HG02981 (cell line): Measurements from ENCODE around the gene IFITM2.
"Not testable (repeated sequence)": the region's sequence is repeated elsewhere in the genome, so short reads cannot be mapped to it uniquely, and the experiment has no call there.

Experiments used
- ATAC-seq: cut with Tn5 transposase; IDR thresholded peaks from one replicate; pipeline ENCODE4 v1.9.1; 2021; ENCODE audit warnings: mild to moderate bottlenecking, moderate library complexity; ENCODE audit not compliant: unreplicated experiment

The IFITM2 gene

DNA sequence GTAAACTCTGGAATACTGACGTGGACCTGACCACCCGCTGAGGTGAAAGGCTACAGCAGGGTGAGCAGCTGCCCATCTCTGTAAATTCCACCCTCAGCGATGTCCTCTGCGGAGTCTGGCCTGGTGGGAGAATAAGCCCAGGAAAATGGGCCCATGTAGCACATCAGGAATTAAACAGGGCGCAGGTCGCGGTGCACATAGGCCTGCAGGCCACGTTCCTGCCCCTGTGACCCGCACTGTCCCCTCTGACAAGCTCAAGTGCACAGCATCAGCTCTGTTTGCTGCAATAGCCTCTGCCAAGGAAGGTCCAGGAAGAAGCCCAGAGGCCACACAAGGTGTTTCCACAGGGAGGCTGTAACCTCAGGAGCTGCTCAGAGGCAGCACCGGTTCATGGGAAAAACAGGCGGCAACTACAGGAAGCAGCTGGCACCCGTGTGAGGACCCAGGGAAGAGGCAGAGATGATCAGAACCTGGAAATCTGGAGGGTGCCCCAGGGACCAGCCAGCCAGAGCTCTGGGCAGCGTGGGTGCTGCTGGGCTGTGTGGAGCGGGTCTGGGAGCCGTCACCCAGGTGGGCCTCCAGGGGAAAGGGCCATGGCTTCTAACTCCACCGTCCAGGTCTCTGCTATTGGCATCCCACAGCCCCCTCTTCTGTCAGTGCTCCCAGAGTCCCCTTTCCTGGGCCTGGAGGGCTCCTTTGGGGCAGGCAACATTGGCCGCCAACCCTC, 808 bp upstream of the IFITM2 start:
- ATAC-seq, result no peak

DNA sequence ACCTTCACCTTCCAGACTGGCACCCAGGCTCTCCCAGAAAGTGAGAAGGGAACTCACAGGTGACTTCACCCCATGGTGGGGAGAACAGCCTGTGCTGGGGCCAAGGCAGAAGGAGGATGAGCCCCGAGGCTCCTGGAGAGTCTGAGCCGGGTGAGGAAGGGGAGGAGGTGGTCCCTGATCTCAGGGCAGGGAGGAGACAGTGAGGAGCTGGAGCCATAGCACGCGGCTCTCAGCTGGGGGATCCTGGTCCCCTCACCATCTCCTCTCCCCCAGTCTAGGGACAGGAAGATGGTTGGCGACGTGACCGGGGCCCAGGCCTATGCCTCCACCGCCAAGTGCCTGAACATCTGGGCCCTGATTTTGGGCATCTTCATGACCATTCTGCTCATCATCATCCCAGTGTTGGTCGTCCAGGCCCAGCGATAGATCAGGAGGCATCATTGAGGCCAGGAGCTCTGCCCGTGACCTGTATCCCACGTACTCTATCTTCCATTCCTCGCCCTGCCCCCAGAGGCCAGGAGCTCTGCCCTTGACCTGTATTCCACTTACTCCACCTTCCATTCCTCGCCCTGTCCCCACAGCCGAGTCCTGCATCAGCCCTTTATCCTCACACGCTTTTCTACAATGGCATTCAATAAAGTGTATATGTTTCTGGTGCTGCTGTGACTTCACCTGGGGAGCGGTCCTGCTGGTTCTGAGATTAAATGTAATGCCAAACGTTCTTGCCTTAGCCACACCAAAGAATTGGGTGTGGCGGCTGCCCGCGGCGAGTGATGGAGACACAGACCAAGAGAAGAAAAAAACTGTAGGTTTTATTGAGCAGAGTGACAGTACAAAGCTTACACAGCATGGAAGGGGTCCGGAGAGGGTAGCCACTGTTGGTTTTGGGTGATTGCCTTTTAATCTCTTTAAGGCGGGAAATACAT, 1.4 kb downstream of the IFITM2 start:
- ATAC-seq, result not testable (repeated sequence)

DNA sequence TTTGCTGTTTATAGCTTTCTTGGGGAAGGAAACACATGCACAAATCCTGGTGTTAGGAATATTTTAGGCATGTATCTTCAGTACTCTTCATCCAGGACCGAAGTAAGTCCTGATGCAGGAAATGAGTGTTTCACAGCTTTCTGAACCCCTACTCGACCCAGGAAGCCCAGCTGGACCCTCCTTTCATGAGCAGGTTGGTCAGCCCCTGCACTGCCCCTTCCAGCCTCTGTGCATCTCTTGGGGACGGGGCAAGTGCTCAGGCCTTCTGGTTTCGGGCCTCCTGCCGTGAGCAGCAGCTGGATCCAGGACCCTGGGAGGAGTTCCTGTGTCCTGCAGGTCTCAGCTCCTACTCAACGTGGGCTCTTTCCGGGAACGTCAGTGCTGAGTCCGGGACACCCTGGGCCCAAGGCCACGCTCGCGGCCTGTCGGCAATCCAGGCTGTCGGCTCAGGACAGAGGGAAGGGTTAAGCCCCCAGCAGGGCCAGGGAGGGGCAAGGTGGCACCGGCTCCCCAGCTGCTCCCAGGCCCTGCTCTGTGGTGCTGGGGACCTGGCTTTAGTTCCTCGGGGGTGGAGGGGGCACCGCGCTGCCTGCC, 2.5 kb downstream of the IFITM2 start:
- not testable (repeated sequence) for ATAC-seq

DNA sequence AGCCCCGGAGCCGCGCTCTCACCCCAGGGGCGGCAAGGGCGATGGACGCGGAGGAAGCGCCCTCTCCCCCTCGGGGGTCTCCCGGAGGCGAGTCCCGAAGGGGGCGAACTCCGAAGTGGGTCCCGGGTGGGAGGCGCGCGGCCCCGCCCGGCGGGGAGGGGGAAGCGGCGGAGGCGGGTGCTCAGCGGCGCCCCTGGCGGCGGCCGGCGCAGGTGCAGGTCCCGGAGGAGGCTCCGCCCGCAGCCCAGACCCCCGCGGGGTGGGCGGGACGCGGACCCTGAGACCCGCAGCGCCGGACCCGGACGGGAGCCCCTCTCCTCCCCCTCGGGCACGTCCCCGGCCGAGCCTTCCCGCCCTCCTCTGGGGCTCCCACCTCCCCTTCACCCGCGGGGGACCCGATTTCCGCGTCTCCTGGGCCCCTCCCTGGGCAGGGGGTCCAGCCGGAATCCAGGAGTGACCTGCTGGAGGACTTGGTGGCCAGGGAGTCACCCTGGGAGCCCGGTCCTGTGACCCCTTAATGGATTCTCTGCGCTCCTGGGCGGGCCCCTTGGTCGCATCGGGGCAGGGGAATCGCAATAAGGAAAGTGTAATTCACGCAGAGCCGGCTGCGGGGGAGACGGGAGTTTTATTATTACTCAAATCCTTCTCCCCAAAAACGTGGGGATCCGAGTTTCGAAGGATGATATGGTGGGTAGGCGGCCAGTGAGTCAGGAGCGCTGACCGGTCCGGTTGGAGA, 3.6 kb downstream of the IFITM2 start:
- not testable (repeated sequence) for ATAC-seq

DNA sequence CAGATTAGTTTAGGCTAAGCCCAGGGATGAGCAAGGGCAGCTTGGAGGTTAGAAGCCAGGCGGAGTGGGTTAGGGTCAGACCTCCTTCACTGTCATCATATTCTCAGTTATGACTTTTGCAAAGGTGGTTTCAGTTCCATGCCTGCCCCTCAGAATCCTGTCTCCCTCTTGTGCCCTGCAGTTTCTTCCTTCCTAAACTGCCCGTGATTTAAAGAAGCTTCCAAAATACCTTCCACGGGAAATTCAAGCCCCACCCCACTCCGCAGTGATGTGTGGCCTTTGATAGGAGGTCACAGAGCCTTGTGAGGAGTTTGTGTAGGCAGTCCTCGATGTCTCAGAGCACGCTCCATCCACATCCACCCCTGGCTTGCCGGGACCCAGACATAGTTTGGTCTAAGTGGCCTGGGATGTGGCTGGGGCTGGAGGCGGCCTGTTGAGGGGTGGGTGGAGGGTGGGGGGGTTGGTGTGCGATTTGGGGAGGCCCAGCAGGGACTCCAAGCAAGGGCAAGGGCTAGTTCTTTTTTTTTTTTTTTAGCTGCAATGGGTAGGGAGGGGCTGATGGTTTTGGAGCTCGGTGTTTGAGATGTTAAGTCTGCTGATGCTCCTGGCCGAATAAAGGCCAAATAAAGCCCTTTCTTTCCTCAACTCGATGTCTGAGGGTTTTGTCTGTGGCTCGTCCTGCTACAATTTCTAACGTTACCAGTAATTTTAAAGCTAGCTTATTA, 4.6 kb downstream of the IFITM2 start:
- ATAC-seq, result no peak

DNA sequence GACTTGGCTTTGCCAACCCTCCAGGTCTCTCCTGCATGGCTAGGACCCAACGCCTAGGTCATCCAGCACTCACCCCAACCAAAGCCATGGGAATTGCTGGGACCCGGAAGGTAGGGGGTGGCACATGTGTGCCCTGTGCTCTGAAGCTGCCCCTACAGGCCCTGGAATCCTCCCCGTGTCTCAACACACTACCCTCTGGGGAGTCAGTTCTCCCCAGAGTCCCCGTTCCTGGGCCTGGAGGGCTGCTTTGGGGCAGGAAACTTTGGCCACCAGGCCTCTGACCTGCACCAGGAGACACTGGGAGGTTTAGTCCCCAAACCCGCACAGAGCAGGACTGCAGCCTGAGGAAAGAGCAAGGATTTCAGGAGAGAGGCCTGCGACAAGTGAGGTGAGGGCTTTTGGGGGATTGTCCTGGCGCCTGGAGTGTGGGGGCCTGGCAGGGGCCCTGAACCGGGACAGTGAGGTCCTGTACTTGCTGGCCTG, 5.7 kb downstream of the IFITM2 start:
- ATAC-seq, result no peak

DNA sequence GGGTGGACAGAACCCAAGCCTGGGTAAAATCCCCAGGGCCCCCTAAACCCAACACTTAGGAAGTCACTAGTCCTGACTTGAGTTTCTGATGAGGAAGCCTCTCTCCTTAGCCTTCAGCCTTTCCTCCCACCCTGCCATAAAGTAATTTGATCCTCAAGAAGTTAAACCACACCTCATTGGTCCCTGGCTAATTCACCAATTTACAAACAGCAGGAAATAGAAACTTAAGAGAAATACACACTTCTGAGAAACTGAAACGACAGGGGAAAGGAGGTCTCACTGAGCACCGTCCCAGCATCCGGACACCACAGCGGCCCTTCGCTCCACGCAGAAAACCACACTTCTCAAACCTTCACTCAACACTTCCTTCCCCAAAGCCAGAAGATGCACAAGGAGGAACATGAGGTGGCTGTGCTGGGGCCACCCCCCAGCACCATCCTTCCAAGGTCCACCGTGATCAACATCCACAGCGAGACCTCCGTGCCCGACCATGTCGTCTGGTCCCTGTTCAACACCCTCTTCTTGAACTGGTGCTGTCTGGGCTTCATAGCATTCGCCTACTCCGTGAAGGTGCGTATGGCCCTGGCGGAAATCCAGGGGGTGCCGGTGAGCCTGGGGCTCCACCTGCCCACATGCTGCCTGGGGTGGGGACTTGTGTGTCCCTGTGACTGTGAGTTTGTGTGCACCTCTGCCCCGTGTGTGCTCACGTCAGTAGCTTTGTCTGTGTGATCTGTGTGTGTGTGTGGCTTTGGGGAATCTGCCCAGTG, 6.4 kb downstream of the IFITM2 start, which contains the start of gene IFITM1:
TSS of gene IFITM1 (plus strand) at position 254 of the 767 bp plus-strand sequence. CDS start at position 385, 131 bp downstream.
- ATAC-seq, result peak; percentile 31

DNA sequence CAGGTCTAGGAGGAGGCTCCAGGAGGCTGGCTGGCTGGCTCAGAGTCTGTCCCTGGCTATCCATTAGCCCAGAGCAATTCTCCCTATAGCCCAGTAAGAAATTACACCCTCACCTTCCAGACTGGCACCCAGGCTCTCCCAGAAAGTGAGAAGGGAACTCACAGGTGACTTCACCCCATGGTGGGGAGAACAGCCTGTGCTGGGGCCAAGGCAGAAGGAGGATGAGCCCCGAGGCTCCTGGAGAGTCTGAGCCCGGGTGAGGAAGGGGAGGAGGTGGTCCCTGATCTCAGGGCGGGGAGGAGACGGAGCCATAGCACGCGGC, 6.9 kb downstream of the IFITM2 start:
- ATAC-seq, result not testable (repeated sequence)

DNA sequence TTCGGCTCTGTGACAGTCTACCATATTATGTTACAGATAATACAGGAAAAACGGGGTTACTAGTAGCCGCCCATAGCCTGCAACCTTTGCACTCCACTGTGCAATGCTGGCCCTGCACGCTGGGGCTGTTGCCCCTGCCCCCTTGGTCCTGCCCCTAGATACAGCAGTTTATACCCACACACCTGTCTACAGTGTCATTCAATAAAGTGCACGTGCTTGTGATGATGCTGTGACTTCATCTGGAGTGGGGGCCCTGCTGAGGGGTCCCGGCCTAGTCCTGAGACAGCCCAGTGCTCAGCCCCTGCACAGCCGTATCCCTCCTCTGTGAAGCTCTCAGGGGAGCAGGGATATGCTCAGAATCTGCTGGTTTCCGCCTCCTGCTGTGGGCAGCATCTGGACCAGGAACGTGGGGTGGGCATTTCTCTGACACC, 7.5 kb downstream of the IFITM2 start:
- no peak for ATAC-seq

DNA sequence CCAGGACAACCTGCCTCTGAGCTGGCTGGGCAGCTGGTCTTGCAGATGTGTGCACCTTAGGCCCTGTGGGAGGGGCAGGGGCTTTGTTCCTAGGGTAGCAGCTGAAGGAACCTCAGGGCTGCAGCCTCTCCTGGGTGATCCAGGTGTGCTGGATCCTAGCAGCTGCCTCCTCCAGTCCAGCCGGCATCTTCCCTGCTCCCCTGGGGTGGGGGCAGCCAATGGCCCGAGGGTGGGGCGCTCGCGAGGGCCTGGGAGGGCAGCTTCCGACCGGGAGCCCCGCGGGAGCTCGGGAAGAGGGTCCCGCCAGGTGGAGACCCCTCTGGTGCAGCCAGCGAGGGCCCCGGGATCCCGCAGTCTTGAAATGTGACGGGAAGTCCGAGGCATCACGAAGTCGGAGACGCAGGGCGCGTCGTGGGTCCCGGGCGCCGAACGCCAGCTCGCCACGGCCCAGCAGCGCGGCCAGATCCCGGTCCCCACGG, 7.9 kb downstream of the IFITM2 start:
- ATAC-seq, result no peak

DNA sequence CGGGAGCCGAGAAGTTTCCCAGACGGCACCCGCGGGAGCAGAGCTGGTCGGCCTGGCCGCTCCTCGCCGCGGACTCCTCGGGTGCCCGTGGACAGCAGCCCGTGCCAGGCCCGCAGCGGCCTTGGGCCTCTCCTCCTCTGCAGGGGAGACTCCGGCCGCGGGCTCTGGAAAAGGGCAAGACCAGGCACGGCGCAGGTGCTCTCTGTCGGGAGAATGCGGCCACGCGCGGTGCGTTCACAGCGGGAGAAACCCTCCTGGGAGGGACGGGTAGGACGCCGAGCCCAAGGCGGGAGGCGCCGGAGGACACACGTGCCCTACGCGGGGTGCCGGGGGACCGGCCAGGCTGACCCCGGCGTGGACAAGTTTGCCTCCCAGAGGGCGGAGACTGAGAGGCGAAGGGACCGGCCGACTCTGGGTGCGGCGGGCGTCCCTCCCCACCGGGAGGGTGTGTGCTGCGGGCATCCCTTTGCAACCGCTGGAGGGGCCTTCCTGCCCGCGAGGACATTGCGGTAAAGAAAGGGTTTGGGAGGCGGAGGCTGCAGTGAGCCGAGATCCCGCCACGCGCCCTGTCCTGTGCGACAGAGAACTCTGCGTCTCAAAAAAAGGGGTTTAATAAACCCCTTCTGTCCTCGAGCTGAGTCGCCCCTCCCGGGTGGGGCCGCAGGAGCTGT, 8.6 kb downstream of the IFITM2 start:
- no peak for ATAC-seq

DNA sequence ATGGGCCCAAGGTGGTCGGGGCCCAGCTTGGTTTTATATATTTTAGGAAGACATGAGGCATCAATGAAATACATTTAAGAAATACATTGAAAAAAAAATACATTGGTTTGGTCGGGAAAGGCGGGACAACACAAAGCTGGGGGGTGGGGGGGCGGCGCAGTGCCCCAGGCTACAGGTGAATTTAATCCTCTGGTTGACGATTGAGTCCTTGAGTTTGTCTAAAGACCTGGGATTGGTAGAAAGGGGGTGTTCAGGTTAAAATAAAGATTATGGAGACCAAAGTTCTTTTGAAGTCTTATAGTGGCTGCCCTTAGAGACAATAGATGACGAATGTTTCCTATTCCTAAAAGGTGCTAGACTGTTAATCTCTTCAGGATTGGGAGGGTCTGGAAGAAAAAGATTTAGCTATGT, 9.3 kb downstream of the IFITM2 start:
- no peak for ATAC-seq

DNA sequence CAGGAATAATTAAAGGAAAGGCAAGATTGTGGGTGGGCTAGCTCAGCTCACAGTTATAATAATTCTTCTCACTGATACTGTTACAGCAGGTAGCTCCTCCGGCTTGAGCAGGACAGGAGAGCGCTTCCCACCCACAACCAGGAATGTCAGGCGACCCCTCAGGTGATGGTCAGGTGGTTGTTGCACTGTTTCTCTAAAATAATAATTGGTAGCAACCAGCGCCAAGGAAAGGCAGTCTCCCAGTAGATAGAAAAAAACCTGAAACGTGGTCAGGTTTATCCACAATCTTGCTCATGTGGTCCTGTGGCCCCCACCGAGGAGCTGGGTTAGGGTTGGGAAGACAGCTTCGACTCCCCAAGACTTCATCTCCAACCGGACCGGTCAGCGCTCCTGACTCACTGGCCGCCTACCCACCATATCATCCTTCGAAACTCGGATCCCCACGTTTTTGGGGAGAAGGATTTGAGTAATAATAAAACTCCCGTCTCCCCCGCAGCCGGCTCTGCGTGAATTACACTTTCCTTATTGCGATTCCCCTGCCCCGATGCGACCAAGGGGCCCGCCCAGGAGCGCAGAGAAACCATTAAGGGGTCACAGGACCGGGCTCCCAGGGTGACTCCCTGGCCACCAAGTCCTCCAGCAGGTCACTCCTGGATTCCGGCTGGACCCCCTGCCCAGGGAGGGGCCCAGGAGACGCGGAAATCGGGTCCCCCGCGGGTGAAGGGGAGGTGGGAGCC, 10.2 kb downstream of the IFITM2 start:
- ATAC-seq, result not testable (repeated sequence)

DNA sequence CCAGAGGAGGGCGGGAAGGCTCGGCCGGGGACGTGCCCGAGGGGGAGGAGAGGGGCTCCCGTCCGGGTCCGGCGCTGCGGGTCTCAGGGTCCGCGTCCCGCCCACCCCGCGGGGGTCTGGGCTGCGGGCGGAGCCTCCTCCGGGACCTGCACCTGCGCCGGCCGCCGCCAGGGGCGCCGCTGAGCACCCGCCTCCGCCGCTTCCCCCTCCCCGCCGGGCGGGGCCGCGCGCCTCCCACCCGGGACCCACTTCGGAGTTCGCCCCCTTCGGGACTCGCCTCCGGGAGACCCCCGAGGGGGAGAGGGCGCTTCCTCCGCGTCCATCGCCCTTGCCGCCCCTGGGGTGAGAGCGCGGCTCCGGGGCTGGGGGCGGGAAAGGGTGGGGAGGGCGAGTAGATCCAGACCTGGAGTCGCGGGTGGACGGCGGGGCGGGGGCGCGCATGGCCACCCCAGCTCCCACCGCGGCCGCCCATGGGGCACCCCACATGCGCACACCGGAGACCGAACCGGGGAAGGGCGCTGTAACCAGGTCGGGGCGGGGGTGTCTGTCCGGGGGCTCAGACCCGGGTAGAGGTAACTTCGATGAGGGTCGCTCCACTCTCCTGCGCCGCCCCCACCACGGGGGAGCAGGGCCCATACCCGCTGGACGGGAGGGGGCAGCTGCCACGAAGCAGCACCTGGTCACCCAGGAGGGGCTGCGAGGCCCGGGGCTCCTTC, 10.9 kb downstream of the IFITM2 start:
- ATAC-seq, result peak; percentile 37

DNA sequence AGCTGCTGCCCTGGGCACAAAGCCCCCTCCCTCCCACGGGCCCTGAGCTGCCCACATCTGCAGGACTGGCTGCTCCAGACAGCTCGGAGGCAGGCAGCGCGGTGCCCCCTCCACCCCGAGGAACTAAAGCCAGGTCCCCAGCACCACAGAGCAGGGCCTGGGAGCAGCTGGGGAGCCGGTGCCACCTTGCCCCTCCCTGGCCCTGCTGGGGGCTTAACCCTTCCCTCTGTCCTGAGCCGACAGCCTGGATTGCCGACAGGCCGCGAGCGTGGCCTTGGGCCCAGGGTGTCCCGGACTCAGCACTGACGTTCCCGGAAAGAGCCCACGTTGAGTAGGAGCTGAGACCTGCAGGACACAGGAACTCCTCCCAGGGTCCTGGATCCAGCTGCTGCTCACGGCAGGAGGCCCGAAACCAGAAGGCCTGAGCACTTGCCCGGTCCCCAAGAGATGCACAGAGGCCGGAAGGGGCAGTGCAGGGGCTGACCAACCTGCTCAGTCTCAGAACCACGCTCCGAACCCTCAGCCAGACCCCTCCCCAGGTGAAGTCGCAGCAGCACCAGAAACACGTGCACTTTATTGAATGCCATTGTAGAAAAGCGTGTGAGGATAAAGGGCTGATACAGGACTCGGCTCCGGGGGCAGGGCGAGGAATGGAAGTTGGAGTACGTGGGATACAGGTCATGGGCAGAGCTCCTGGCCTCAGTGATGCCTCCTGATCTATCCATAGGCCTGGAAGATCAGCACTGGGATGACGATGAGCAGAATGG, 11.7 kb downstream of the IFITM2 start:
- peak; percentile 13 for ATAC-seq

DNA sequence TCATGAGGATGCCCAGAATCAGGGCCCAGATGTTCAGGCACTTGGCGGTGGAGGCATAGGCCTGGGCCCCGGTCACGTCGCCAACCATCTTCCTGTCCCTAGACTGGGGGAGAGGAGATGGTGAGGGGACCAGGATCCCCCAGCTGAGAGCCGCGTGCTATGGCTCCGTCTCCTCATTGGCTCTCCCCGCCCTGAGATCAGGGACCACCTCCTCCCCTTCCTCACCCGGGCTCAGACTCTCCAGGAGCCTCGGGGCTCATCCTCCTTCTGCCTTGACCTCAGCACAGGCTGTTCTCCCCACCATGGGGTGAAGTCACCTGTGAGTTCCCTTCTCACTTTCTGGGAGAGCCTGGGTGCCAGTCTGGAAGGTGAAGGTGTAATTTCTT, 12.3 kb downstream of the IFITM2 start:
- not testable (repeated sequence) for ATAC-seq

DNA sequence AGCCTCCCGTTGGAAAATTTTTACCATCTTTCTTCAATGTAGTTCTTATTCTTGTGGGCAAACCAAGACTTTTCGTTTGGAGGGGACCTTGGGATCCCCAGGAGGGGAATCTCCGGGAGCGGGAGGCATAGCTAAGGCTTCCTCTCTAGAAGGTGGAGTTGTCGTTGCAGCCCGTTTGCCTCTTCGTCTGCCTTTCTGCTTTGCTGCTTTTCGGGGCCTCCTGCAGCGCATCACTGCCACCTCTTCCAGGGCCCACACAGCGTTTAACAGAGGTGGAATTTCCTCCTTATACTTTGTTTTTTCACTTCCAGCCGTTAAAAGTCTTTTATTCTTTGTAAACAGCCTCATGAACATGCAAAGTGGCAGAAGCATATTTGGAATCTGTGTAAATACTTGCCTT, 16.5 kb downstream of the IFITM2 start:
- no peak for ATAC-seq
